ENCODE measurements around the gene KRTAP22-2.

KRTAP22-2 gene

GRCh38 chr21:30563072-30563471, 27.1 kb downstream of the KRTAP22-2 start:
- DNase-seq (ENCODE audit: low read depth in 2 of 2) = no peak

GRCh38 chr21:30561957-30562356, 28.2 kb downstream of the KRTAP22-2 start:
- no peak for DNase-seq (ENCODE audit: low read depth in 2 of 2)

- no peak for DNase-seq (ENCODE audit: low read depth in 2 of 2)
Observed at GRCh38 chr21:30561264-30561895, 28.8 kb downstream of the KRTAP22-2 start, which contains the start of gene KRTAP19-7. Gene KRTAP19-7 (minus strand): TSS chr21:30561314. CDS start chr21:30561289, 25 bp downstream.

GRCh38 chr21:30555095-30555494, 35.1 kb downstream of the KRTAP22-2 start:
- no peak for DNase-seq (ENCODE audit: low read depth in 2 of 2)

- DNase-seq (ENCODE audit: low read depth in 2 of 2) = no peak
Observed at GRCh38 chr21:30552782-30553181, 37.4 kb downstream of the KRTAP22-2 start.

DNA sequence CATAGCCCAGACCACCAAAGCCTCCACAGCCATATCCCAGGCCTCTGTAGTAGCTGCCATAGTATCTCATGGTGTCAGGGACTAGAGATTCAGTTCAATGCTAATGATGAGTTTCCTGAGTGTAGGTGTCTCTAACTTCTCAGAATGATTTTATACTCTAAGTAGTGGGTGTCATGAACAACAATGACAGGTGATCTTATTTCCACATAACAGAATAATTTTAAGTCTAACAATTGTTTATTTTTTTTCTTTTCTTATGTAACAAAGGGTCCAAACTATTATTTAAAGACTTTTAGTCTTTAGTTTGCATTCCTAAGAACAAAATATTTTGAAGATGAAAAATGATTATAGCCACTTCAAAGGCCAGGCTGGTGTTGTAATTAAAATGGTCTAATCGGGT, 48.4 kb downstream of the KRTAP22-2 start, which contains the start of gene KRTAP19-6:
Gene KRTAP19-6 (minus strand): TSS at position 101 of the 400 bp plus-strand sequence. CDS start 31 bp downstream, at position 70.
- no peak for DNase-seq (ENCODE audit: low read depth in 2 of 2)

Measured in stimulated activated CD8-positive, alpha-beta memory T cell treated with anti-CD3 and anti-CD28 coated beads, Interleukin-7, amount 100 ng/mL, for 4 hours (primary cell).